ENCODE measurements around the gene LRP2.
"Not testable (repeated sequence)": the region's sequence is repeated elsewhere in the genome, so short reads cannot be mapped to it uniquely, and the experiment has no call there.

The LRP2 gene

DNA sequence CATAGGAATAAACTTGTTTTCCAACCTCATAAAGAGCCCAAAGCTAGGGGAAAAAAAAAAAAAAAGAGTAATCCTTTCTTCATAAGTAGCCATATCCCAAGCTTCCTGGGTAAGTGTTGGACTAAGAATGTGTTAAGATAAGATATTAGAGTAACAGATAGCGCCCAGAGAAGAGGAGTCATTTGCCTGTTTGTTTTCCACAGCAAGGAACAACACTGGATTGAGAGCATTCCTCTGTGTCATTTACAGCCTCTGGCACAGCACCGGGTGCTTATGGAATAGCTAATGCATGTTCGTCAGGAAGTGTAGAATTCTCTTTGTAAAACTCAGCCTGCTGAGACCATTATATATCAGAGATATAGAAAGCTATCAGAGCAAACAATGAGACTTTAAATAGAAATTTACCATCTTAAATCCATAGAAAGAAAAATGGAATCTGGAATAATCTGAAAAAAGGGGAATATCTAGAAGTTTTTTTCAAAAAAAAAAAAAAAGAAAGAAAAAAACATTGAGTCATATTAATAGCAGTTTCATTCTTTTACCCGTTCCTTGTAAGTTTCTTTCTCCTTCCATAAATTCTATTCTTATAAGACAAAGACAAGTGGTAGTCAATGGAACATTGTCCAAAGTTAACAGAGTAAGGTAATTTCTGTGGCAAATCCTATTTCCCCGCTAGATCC is 37.6 kb downstream of the LRP2 start:
- H3K27ac ChIP-seq = no peak overlapping the region
- no peak for DNase-seq (ENCODE audit: low spot score)
- TF ChIP-seq, protein P1, sequence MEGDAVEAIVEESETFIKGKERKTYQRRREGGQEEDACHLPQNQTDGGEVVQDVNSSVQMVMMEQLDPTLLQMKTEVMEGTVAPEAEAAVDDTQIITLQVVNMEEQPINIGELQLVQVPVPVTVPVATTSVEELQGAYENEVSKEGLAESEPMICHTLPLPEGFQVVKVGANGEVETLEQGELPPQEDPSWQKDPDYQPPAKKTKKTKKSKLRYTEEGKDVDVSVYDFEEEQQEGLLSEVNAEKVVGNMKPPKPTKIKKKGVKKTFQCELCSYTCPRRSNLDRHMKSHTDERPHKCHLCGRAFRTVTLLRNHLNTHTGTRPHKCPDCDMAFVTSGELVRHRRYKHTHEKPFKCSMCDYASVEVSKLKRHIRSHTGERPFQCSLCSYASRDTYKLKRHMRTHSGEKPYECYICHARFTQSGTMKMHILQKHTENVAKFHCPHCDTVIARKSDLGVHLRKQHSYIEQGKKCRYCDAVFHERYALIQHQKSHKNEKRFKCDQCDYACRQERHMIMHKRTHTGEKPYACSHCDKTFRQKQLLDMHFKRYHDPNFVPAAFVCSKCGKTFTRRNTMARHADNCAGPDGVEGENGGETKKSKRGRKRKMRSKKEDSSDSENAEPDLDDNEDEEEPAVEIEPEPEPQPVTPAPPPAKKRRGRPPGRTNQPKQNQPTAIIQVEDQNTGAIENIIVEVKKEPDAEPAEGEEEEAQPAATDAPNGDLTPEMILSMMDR (conservative IDR thresholded peaks at IDR 0.05; ENCODE audit: low read depth) = no peak
- CTCF ChIA-PET = no interaction called here
- POLR2A ChIA-PET (ENCODE audit: low non-redundant PET) = no interaction called here

DNA sequence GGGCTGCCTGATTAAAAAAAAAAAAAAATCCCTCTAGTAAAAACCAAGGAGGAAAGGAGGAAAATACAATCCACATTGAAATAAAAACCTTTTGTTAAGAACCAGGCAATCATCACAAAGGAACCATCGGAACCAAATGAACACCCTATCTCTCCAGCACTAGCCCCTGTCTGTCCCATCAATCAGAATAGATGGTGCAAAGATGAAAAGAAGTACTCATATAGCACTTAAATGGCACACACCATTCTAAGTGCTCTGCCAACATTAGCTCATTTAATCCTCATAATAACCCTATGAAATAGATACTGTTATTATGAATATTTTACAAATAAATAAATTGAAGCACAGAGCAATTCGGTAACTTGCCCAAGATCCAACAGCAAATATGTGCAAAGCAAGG is 38.5 kb downstream of the LRP2 start:
- no peak for DNase-seq (ENCODE audit: low spot score)

DNA sequence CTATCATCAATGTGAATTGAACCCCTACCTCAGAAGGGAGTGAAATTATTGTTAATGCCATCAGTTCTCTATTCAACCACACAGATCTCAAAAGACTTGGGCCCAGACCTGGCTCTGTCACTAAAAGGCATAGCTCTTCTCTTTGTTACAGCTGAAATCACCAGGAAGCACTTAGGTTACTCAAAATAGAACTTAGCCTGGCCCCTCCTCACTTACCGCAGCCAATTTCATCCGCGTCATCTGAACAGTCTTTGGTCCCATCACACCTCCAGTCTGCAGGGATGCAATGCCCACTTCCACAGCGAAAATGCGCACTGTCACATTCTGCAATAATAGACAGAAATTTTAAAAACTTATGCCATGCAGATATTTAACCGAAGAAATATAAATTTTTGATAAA is 41.8 kb downstream of the LRP2 start:
- TF ChIP-seq, protein P1 (conservative IDR thresholded peaks at IDR 0.05; ENCODE audit: low read depth) = no peak
- no peak for DNase-seq (ENCODE audit: low spot score)
- no peak overlapping the region for H3K27ac ChIP-seq
- ChIA-PET CTCF (no interaction called here), POLR2A (ENCODE audit: low non-redundant PET) (no interaction called here)

More for the DNA sequence above, 38.5 kb downstream of the LRP2 start:
- no peak overlapping the region for H3K27ac ChIP-seq
- TF ChIP-seq, protein P1 (conservative IDR thresholded peaks at IDR 0.05; ENCODE audit: low read depth) = no peak
- POLR2A ChIA-PET (ENCODE audit: low non-redundant PET) = no interaction called here
- CTCF ChIA-PET = no interaction called here

DNA sequence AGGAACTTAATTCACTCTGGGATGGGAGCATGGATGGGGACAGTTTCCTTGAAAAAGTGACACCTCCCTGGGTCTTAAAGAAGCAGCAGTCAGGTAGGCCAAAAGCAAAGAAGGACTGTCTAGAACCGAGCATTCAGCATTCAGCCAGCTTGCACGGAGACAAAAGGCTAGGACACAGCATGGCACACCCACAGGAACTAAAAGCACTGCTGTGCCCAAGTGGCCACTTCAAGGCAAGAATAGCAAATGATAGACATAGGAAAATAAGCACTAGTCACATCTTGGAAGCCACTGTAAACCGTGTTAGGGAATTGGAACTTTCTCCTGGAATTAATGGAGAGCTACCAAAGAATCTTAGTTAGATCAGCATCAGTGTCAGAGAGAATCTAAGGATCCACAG is 47.0 kb downstream of the LRP2 start:
- TF ChIP-seq, protein P1 (conservative IDR thresholded peaks at IDR 0.05; ENCODE audit: low read depth) = no peak
- H3K27ac ChIP-seq = no peak overlapping the region
- ChIA-PET CTCF (no interaction called here), POLR2A (ENCODE audit: low non-redundant PET) (no interaction called here)
- DNase-seq (ENCODE audit: low spot score) = no peak

DNA sequence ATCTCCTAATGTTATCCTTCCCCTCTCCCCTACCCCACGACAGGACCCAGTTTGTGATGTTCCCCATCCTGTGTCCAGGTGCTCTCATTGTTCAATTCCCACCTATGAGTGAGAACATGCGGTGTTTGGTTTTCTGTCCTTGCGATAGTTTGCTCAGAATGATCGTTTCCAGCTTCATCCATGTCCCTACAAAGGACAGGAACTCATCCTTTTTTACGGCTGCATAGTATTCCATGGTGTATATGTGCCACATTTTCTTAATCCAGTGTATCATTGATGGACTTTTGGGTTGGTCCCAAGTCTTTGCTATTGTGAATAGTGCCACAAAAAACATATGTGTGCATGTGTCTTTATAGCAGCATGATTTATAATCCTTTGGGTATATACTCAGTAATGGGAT is 54.0 kb downstream of the LRP2 start:
- DNase-seq (ENCODE audit: low spot score); H3K27ac ChIP-seq; POLR2A ChIA-PET (ENCODE audit: low non-redundant PET); CTCF ChIA-PET: not testable (repeated sequence)

DNA sequence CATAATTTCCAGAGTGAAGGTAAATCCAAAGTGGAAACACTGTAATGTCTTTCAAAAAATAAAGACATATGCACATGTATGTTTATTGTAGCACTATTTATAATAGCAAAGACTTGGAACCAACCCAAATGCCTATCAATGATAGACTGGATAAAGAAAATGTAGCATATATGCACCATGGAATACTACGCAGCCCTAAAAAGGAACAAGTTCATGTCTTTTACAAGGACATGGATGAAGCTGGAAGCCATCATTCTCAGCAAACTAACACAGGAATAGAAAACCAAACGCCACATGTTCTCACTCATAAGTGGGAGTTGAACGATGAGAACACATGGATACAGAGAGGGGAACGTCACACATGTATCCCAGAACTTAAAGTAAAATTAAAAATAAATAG is 57.6 kb downstream of the LRP2 start:
- POLR2A ChIA-PET (ENCODE audit: low non-redundant PET); CTCF ChIA-PET; DNase-seq (ENCODE audit: low spot score); H3K27ac ChIP-seq: not testable (repeated sequence)

DNA sequence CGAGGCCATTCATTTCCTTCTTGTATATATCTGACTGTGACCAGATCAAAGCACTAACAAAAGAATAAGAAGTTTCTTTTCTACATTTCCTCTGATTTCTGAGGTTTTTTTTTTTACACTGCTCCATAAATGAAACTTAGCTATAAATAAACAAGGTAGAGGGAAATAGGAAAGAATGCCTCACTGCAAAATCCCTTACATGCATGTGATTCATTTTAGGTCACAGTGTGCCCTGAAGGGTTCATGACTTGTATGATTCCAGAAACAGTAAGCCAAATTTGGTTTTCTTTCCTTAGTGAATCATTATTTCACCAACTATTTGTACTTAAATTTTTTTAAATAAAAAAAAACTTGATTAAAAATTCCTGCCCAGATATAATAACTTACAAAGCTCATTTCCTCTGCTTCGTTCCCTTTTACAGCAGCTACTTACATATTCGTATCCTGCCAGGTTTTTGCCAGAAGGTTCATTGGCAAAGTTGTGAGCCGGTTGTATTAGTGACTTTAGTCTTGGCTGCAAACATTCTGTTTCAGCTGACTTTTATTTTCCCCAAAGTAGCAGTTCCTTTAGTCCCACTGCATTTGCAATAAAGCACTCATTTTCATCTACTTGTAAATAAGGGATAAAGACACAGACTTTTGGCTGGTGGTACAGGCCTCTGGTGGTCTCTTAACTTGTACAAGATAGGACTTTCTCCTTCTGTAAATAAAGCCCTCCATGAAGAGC is 58.6 kb downstream of the LRP2 start:
- ChIA-PET POLR2A (ENCODE audit: low non-redundant PET) (no interaction called here), CTCF (interaction anchor here (0.6 kb wide), 1 partner anchor 194 kb away, joined by 3 read pairs; no protein-coding TSS in a partner anchor)
- TF ChIP-seq, protein P1 (conservative IDR thresholded peaks at IDR 0.05; ENCODE audit: low read depth) = no peak
- DNase-seq (ENCODE audit: low spot score) = no peak
- no peak overlapping the region for H3K27ac ChIP-seq

All from RWPE1 (cell line).